ENCODE results near the gene CNIH4. TPM values are rescaled to one million over a fixed set of nuclear protein-coding genes. Genes with fewer than 3 reads are reported as not detected.

The CNIH4 gene
- total RNA-seq, 1 experiment from 2014 or later = 77.8 TPM

- TF ChIP-seq E2F1 (CRISPR knock-in tag; IDR thresholded peaks at IDR 0.05) = no peak
- no peak for TF ChIP-seq ZNF263 (CRISPR knock-in tag; IDR thresholded peaks at IDR 0.05; ENCODE audit: low read depth)
- TF ChIP-seq ZBTB43 (CRISPR knock-in tag; IDR thresholded peaks at IDR 0.05) = no peak
- no peak for TF ChIP-seq TEAD4 (CRISPR knock-in tag; IDR thresholded peaks at IDR 0.05)
- TF ChIP-seq GABPB1 (CRISPR knock-in tag; IDR thresholded peaks at IDR 0.05) = no peak
- TF ChIP-seq HMGXB4 (CRISPR knock-in tag; IDR thresholded peaks at IDR 0.05) = no peak
- TF ChIP-seq MAX (CRISPR knock-in tag; IDR thresholded peaks at IDR 0.05) = no peak
- no peak for TF ChIP-seq E2F5 (CRISPR knock-in tag; IDR thresholded peaks at IDR 0.05)
- TF ChIP-seq IRF1 (CRISPR knock-in tag; IDR thresholded peaks at IDR 0.05) = no peak
- TF ChIP-seq FOXP4 (CRISPR knock-in tag; IDR thresholded peaks at IDR 0.05) = no peak
Observed at GRCh38 chr1:224375059-224375458, 18.4 kb downstream of the CNIH4 start (continued).

GRCh38 chr1:224377676-224378006 is 21.0 kb downstream of the CNIH4 start:
- H3K9me3 Mint-ChIP-seq = no peaks in the 10 kb centered on the region
- POLR2A ChIA-PET = no interaction called here
- H3K27ac Mint-ChIP-seq = no peak overlapping the region; the same call in 1 of the 2 replicates
- peaks cover 44% of the 10 kb centered on the region for H3K36me3 Mint-ChIP-seq
- H3K27me3 Mint-ChIP-seq (ENCODE audit: low read depth) = no peaks in the 10 kb centered on the region
- no peak for TF ChIP-seq CDX4 (CRISPR knock-in tag; IDR thresholded peaks at IDR 0.05; ENCODE audit: borderline replicate concordance)
- ATAC-seq = no peak
- H3K4me1 Mint-ChIP-seq = no peaks in the 10 kb centered on the region
- H3K4me3 Mint-ChIP-seq = no peak overlapping the region
- CTCF ChIA-PET = interaction anchor here (0.6 to 0.8 kb wide), 2 partner anchors 79 to 223 kb away, joined by 3 read pairs; no protein-coding TSS in a partner anchor
- no peak for DNase-seq (ENCODE audit: low spot score)

- DNase-seq (ENCODE audit: low spot score) (no peak), ATAC-seq (no peak)
- no peaks in the 10 kb centered on the region for H3K4me1 Mint-ChIP-seq
- H3K27me3 Mint-ChIP-seq (ENCODE audit: low read depth) = no peaks in the 10 kb centered on the region
- POLR2A ChIA-PET = no interaction called here
- peaks cover 34% of the 10 kb centered on the region for H3K36me3 Mint-ChIP-seq
- H3K4me3 Mint-ChIP-seq = no peak overlapping the region
- 0 out of 2 replicates have a peak overlapping the region, but pooled peaks have one; percentile 68 for H3K27ac Mint-ChIP-seq
- no peaks in the 10 kb centered on the region for H3K9me3 Mint-ChIP-seq
- CTCF ChIA-PET = no interaction called here
- TF ChIP-seq ZBTB21 (CRISPR knock-in tag; IDR thresholded peaks at IDR 0.05; ENCODE audit: borderline replicate concordance) = no peak
- TF ChIP-seq GRHL2 (CRISPR knock-in tag; IDR thresholded peaks at IDR 0.05; ENCODE audit: insufficient replicate concordance, severe bottlenecking) = no peak
- no peak for TF ChIP-seq TP53 (CRISPR knock-in tag; IDR thresholded peaks at IDR 0.05)
- no peak for TF ChIP-seq ESRRA (CRISPR knock-in tag; IDR thresholded peaks at IDR 0.05; ENCODE audit: borderline replicate concordance)
- no peak for TF ChIP-seq ARID4B (CRISPR knock-in tag; IDR thresholded peaks at IDR 0.05; ENCODE audit: borderline replicate concordance)
- TF ChIP-seq GTF2I (CRISPR knock-in tag; conservative IDR thresholded peaks at IDR 0.05) = no peak
- no peak for TF ChIP-seq MXD4 (CRISPR knock-in tag; IDR thresholded peaks at IDR 0.05; ENCODE audit: borderline replicate concordance)
- TF ChIP-seq KAT7 (CRISPR knock-in tag; IDR thresholded peaks at IDR 0.05; ENCODE audit: borderline replicate concordance) = no peak
Observed at GRCh38 chr1:224378855-224379631, 22.4 kb downstream of the CNIH4 start.
